MCF 10A (cell line): ENCODE measurements around the gene DSCAML1. TPM values are rescaled to one million over a fixed set of nuclear protein-coding genes. Genes with fewer than 3 reads are reported as not detected.

Experiments used
- BruUV-seq: library from RNA; stranded (reverse); fragments of 400-500 nt; replicated peaks from 2 replicates; lab custom pipeline; 2021; lab: Mats Ljungman, UMichigan
- CTCF ChIA-PET: fragments of 300-600 bp; sonication (Branson Sonifier 250); formaldehyde crosslinking; extraction: SDS; loops from one replicate; lab custom pipeline; 2021; ENCODE audit warnings: antibody characterized with exemption, inconsistent platforms; lab: Yijun Ruan, JAX
- POLR2A ChIA-PET: fragments of 300-600, 350-650 bp; sonication (Branson Sonifier 250); formaldehyde crosslinking; extraction: SDS; loops from one replicate; lab custom pipeline; 2020; ENCODE audit warnings: antibody characterized with exemption, inconsistent platforms; lab: Yijun Ruan, JAX
- DNase-seq: peaks from one replicate; pipeline ENCODE4 v3.0.0-alpha.2; 2018; ENCODE audit not compliant: unreplicated experiment
- H3K27ac Mint-ChIP-seq: one replicate; pipeline ENCODE4 v1.8.0; 2022; ENCODE audit warnings: mild to moderate bottlenecking, low read depth, mixed read lengths; ENCODE audit not compliant: unreplicated experiment
- H3K27me3 Mint-ChIP-seq: one replicate; pipeline ENCODE4 v1.8.0; 2022; ENCODE audit warnings: mixed read lengths; ENCODE audit not compliant: insufficient read depth, unreplicated experiment
- H3K36me3 Mint-ChIP-seq: one replicate; pipeline ENCODE4 v1.8.0; 2022; ENCODE audit warnings: mild to moderate bottlenecking, moderate library complexity, mixed read lengths; ENCODE audit not compliant: insufficient read depth, unreplicated experiment
- H3K4me1 Mint-ChIP-seq: one replicate; pipeline ENCODE4 v1.8.0; 2022; ENCODE audit warnings: mixed read lengths; ENCODE audit not compliant: insufficient read depth, unreplicated experiment
- H3K4me3 Mint-ChIP-seq: one replicate; pipeline ENCODE4 v1.8.0; 2022; ENCODE audit warnings: mild to moderate bottlenecking, moderate library complexity, mixed read lengths; ENCODE audit not compliant: unreplicated experiment
- H3K9me3 Mint-ChIP-seq: one replicate; pipeline ENCODE4 v1.8.0; 2022; ENCODE audit warnings: mixed read lengths; ENCODE audit not compliant: unreplicated experiment
- CTCF ChIP-seq: fragments of 200-600 bp; IDR thresholded peaks from one replicate; pipeline ENCODE4 v1.8.0; 2022; ENCODE audit warnings: antibody characterized with exemption, mild to moderate bottlenecking; ENCODE audit not compliant: unreplicated experiment
- intact Hi-C: fragments of 100-400 bp; cut with micrococcal nuclease; formaldehyde crosslinking; loops from 2 replicates; pipeline ENCODE4 v1.14.1; 2022
- total RNA-seq: library from RNA; stranded (reverse); gene quantifications from 2 replicates; pipeline ENCODE4 v1.2.3, GENCODE V29; 2022

Gene DSCAML1
- total RNA-seq, 1 experiment from 2014 or later, result not detected

GRCh38 chr11:117793583-117793982, 3.4 kb downstream of the DSCAML1 start:
- no peak for DNase-seq
- Mint-ChIP-seq H3K27me3 (peaks cover 85% of the 10 kb centered on the region), H3K4me1 (no peaks in the 10 kb centered on the region), H3K27ac (no peak overlapping the region), H3K4me3 (no peak overlapping the region), H3K9me3 (no peaks in the 10 kb centered on the region), H3K36me3 (no peaks in the 10 kb centered on the region)
- CTCF ChIA-PET, result interaction anchor here (1.0 to 2.5 kb wide), 3 partner anchors 14 to 368 kb away, joined by 3 to 10 read pairs (median 4); no protein-coding TSS in a partner anchor
- BruUV-seq, result no TSS peak
- POLR2A ChIA-PET, result no interaction called here
- TF ChIP-seq CTCF, result no peak
- intact Hi-C loops, result no loop called here

- no TSS peak for BruUV-seq
- ChIA-PET CTCF (interaction anchor here (1.0 to 2.5 kb wide), 3 partner anchors 15 to 367 kb away, joined by 3 to 10 read pairs (median 4); no protein-coding TSS in a partner anchor), POLR2A (no interaction called here)
- intact Hi-C loops, result no loop called here
- Mint-ChIP-seq H3K9me3 (no peaks in the 10 kb centered on the region), H3K4me1 (no peaks in the 10 kb centered on the region), H3K27me3 (peaks cover 85% of the 10 kb centered on the region), H3K4me3 (no peak overlapping the region), H3K36me3 (no peaks in the 10 kb centered on the region), H3K27ac (no peak overlapping the region)
- TF ChIP-seq CTCF, result no peak
- DNase-seq, result no peak
Measured at GRCh38 chr11:117792992-117793391, 4.0 kb downstream of the DSCAML1 start.

- peaks cover 84% of the 10 kb centered on the region for H3K27me3 Mint-ChIP-seq
- no peak overlapping the region for H3K27ac Mint-ChIP-seq
- no peaks in the 10 kb centered on the region for H3K36me3 Mint-ChIP-seq
- ChIA-PET POLR2A (no interaction called here), CTCF (interaction anchor here (0.9 to 2.5 kb wide), 3 partner anchors 31 to 366 kb away, joined by 3 to 10 read pairs (median 4); no protein-coding TSS in a partner anchor)
- no peak for DNase-seq
- H3K4me1 Mint-ChIP-seq, result no peaks in the 10 kb centered on the region
- intact Hi-C loops, result no loop called here
- no peaks in the 10 kb centered on the region for H3K9me3 Mint-ChIP-seq
- H3K4me3 Mint-ChIP-seq, result no peak overlapping the region
- BruUV-seq, result no TSS peak
- no peak for TF ChIP-seq CTCF
Measured at GRCh38 chr11:117792241-117792640, 4.8 kb downstream of the DSCAML1 start.

- no peak for DNase-seq
- BruUV-seq, result no TSS peak
- Mint-ChIP-seq H3K27me3 (peaks cover 91% of the 10 kb centered on the region), H3K9me3 (no peaks in the 10 kb centered on the region), H3K36me3 (no peaks in the 10 kb centered on the region), H3K4me3 (no peak overlapping the region), H3K4me1 (no peaks in the 10 kb centered on the region), H3K27ac (no peak overlapping the region)
- intact Hi-C loops, result no loop called here
- ChIA-PET POLR2A (no interaction called here), CTCF (interaction anchor here (0.8 to 1.0 kb wide), 3 partner anchors 18 to 365 kb away, joined by 3 to 5 read pairs (median 3); no protein-coding TSS in a partner anchor)
- no peak for TF ChIP-seq CTCF
Measured at GRCh38 chr11:117790279-117790678, 6.7 kb downstream of the DSCAML1 start.
